Mesenchymal stem cell (in vitro differentiated cells and primary cell): ENCODE results near the gene MPRIP.

Source experiments
- DNase-seq: peaks from one replicate; pipeline ENCODE4 v3.0.0-alpha.2; 2013
- H2AFZ ChIP-seq: one replicate; pipeline ENCODE4 v1.6.1; 2013; ENCODE audit warnings: low read depth, mild to moderate bottlenecking, control low read depth, inconsistent platforms, low read length, moderate library complexity
- H2AK5ac ChIP-seq: 2 replicates; pipeline ENCODE4 v1.6.1; 2013; ENCODE audit warnings: low read length, moderate library complexity, mild to moderate bottlenecking, inconsistent platforms; ENCODE audit not compliant: severe bottlenecking
- H2BK120ac ChIP-seq: one replicate; pipeline ENCODE4 v1.6.1; 2013; ENCODE audit warnings: low read depth, mild to moderate bottlenecking, inconsistent platforms, low read length, moderate library complexity
- H2BK12ac ChIP-seq, 2 experiments: one replicate each; pipeline ENCODE4 v1.6.1; 2013; ENCODE audit warnings: inconsistent platforms in 2 of 2, low read length in 2 of 2, mild to moderate bottlenecking in 2 of 2, moderate library complexity in 2 of 2, control low read depth in 1 of 2
- H2BK15ac ChIP-seq: one replicate; pipeline ENCODE4 v1.6.1; 2013; ENCODE audit warnings: mild to moderate bottlenecking, low read depth, inconsistent platforms; ENCODE audit not compliant: poor library complexity, severe bottlenecking
- H2BK5ac ChIP-seq: 2 replicates; pipeline ENCODE4 v1.6.1; 2013; ENCODE audit warnings: low read depth, mild to moderate bottlenecking, low read length, control low read depth, inconsistent platforms; ENCODE audit not compliant: poor library complexity, severe bottlenecking
- H3K14ac ChIP-seq, 2 experiments: one replicate each; pipeline ENCODE4 v1.6.1; 2013; ENCODE audit warnings: inconsistent platforms in 2 of 2, low read length in 2 of 2, control low read depth in 1 of 2, mild to moderate bottlenecking in 1 of 2, moderate library complexity in 1 of 2
- H3K18ac ChIP-seq, 2 experiments: one replicate each; pipeline ENCODE4 v1.6.1; 2013; ENCODE audit warnings: inconsistent platforms in 2 of 2, low read length in 2 of 2, control low read depth in 1 of 2, low read depth in 1 of 2, mild to moderate bottlenecking in 1 of 2
- H3K23ac ChIP-seq, 2 experiments: one replicate each; pipeline ENCODE4 v1.6.1; 2013; ENCODE audit warnings: inconsistent platforms in 2 of 2, low read length in 2 of 2, mild to moderate bottlenecking in 2 of 2, moderate library complexity in 2 of 2, control low read depth in 1 of 2
- H3K27ac ChIP-seq: 2 replicates; pipeline ENCODE4 v1.5.1; 2013; ENCODE audit warnings: mild to moderate bottlenecking, moderate library complexity, low read length, control low read depth, inconsistent platforms; ENCODE audit not compliant: poor library complexity, severe bottlenecking
- H3K27me3 ChIP-seq, 2 experiments: 2 replicates each; pipeline versions ENCODE4 v1.6.1 to v1.7.0; 2013; ENCODE audit warnings: low read length in 2 of 2, mild to moderate bottlenecking in 2 of 2, moderate library complexity in 2 of 2, control low read depth in 1 of 2, inconsistent platforms in 1 of 2; ENCODE audit not compliant: control insufficient read depth in 1 of 2, insufficient read depth in 1 of 2
- H3K36me3 ChIP-seq, 2 experiments: 2 replicates each; pipeline versions ENCODE4 v1.6.1 to v1.7.0; 2013; ENCODE audit warnings: low read length in 2 of 2, control low read depth in 1 of 2, inconsistent platforms in 1 of 2, low read depth in 1 of 2, mild to moderate bottlenecking in 1 of 2; ENCODE audit not compliant: insufficient read depth in 2 of 2, control insufficient read depth in 1 of 2
- H3K4ac ChIP-seq, 2 experiments: one replicate each; pipeline ENCODE4 v1.6.1; 2013; ENCODE audit warnings: inconsistent platforms in 2 of 2, low read length in 2 of 2, mild to moderate bottlenecking in 2 of 2, moderate library complexity in 2 of 2, control low read depth in 1 of 2, low read depth in 1 of 2
- H3K4me1 ChIP-seq: 2 replicates; pipeline ENCODE4 v1.6.1; 2013; ENCODE audit warnings: low read depth, low read length, control low read depth; ENCODE audit not compliant: control insufficient read depth, insufficient read depth
- H3K4me2 ChIP-seq: 2 replicates; pipeline ENCODE4 v1.6.1; 2013; ENCODE audit warnings: low read length, mild to moderate bottlenecking, inconsistent platforms; ENCODE audit not compliant: poor library complexity, severe bottlenecking
- H3K4me3 ChIP-seq, 2 experiments: 2 replicates each; pipeline versions ENCODE4 v1.5.1 to v1.7.0; 2013; ENCODE audit warnings: low read length in 2 of 2, mild to moderate bottlenecking in 2 of 2, control low read depth in 1 of 2, low read depth in 1 of 2; ENCODE audit not compliant: insufficient read depth in 1 of 2
- H3K79me1 ChIP-seq: replicated peaks from 2 replicates; pipeline ENCODE4 v1.6.1; 2013; ENCODE audit warnings: mild to moderate bottlenecking, control low read depth, low read length, inconsistent platforms; ENCODE audit not compliant: poor library complexity, severe bottlenecking
- H3K9ac ChIP-seq: 2 replicates; pipeline ENCODE4 v1.7.0; 2013; ENCODE audit warnings: mild to moderate bottlenecking, low read length, moderate library complexity
- H3K9me3 ChIP-seq: 2 replicates; pipeline ENCODE4 v1.7.0; 2013; ENCODE audit warnings: mild to moderate bottlenecking, low read length; ENCODE audit not compliant: control insufficient read depth
- H4K8ac ChIP-seq: one replicate; pipeline ENCODE4 v1.6.1; 2013; ENCODE audit warnings: inconsistent platforms, mild to moderate bottlenecking, low read length, moderate library complexity
- H4K91ac ChIP-seq: one replicate; pipeline ENCODE4 v1.6.1; 2013; ENCODE audit warnings: mild to moderate bottlenecking, low read length, inconsistent platforms
- WGBS: methylation state at CpG from one replicate; pipeline ENCODE4 v1.1.7; 2013; ENCODE audit warnings: mixed read lengths; 5-methylcytosine and 5-hydroxymethylcytosine counted together

MPRIP gene

DNA sequence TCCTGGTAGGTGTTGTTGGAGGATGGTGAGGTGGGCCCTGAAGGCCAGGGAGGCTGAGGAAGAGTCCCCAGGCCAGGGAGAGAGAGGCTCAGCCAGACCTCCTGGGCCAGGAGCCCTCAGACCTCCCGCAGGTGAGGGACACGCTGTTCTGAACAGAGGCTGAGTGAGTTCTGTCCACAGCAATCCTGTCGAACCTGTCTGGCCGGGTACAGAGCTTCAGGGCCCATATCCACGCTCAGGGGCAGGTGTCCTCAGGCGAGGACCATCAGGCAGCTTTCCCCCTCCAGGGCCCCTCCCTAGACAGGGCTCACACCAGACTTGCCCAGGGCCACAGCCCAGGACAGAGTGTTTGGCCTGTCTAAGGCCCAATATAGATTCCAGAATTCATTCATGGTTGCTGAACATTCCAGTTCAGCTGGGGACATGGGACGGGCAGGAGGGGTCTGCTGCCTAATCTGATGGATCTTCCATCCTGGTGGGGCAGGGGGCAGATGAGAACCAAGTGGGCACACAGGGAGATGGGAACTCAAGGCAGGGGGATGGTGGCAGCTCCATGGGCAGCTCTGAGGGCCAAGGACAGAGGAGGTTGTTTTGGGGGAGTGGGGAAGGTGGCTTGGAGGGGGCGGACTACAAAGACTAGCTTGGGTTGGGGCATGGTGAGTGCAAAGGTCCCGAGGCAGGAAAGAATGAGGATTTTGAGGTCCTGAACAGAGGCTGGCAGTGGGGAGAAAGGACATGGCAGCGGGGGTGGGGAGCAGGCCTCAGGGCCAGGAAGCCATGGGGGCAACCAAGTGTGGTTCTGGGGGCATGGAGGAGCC, 23.4 kb upstream of the MPRIP start:
- no peak overlapping the region for H3K27ac ChIP-seq
- H3K4me3 ChIP-seq = no peak overlapping the region
- H3K4ac ChIP-seq = no peak overlapping the region
- H3K9ac ChIP-seq = no peak overlapping the region
- H2AK5ac ChIP-seq = no peak overlapping the region
- H2BK12ac ChIP-seq = peak overlapping the region; percentile 2 to 16
- no peaks in the 10 kb centered on the region for H3K9me3 ChIP-seq
- peaks cover 15% of the 10 kb centered on the region for H3K4me1 ChIP-seq
- WGBS = 94% methylated on average over 10 of the region's 10 CpGs
- H3K36me3 ChIP-seq = no peaks in the 10 kb centered on the region
- no peak overlapping the region for H2BK5ac ChIP-seq
- DNase-seq = no peak
- peak overlapping the region; percentile 37 for H4K91ac ChIP-seq
- H3K27me3 ChIP-seq = peaks cover 0 to 5% of the 10 kb centered on the region in 2 experiments
- H3K4me2 ChIP-seq = no peak overlapping the region
- H2BK120ac ChIP-seq = no peak overlapping the region
- H3K23ac ChIP-seq = no peak overlapping the region
- H4K8ac ChIP-seq = no peak overlapping the region
- no peak overlapping the region for H2AFZ ChIP-seq
- H2BK15ac ChIP-seq = no peak overlapping the region
- no peak overlapping the region for H3K18ac ChIP-seq
- H3K79me1 ChIP-seq = no peaks in the 10 kb centered on the region
- no peak overlapping the region for H3K14ac ChIP-seq

- H3K27ac ChIP-seq = no peak overlapping the region
- H3K27me3 ChIP-seq = peaks cover 0 to 5% of the 10 kb centered on the region in 2 experiments
- no peaks in the 10 kb centered on the region for H3K9me3 ChIP-seq
- no peak overlapping the region for H3K23ac ChIP-seq
- H2BK120ac ChIP-seq = no peak overlapping the region
- H3K9ac ChIP-seq = no peak overlapping the region
- no peak overlapping the region for H3K18ac ChIP-seq
- no peak overlapping the region for H3K4ac ChIP-seq
- H2AK5ac ChIP-seq = peak overlapping the region; percentile 15
- H3K4me3 ChIP-seq = no peak overlapping the region
- no peak overlapping the region for H4K8ac ChIP-seq
- peaks cover 15% of the 10 kb centered on the region for H3K4me1 ChIP-seq
- no peak overlapping the region for H2AFZ ChIP-seq
- WGBS = 100% methylated on average over 2 of the region's 5 CpGs
- no peak overlapping the region for H2BK5ac ChIP-seq
- no peak overlapping the region for H2BK12ac ChIP-seq
- no peak overlapping the region for H3K14ac ChIP-seq
- no peak overlapping the region for H3K4me2 ChIP-seq
- DNase-seq = no peak
- no peaks in the 10 kb centered on the region for H3K79me1 ChIP-seq
- no peak overlapping the region for H4K91ac ChIP-seq
- H2BK15ac ChIP-seq = peak overlapping the region; percentile 62
- H3K36me3 ChIP-seq = no peaks in the 10 kb centered on the region
Measured at GRCh38 chr17:17019430-17019762, 22.9 kb upstream of the MPRIP start.

- H3K23ac ChIP-seq = no peak overlapping the region
- H3K27me3 ChIP-seq = peaks cover 0 to 5% of the 10 kb centered on the region in 2 experiments
- WGBS = 95% methylated on average over 13 of the region's 13 CpGs
Measured at GRCh38 chr17:17019891-17020456, 22.3 kb upstream of the MPRIP start.

DNA sequence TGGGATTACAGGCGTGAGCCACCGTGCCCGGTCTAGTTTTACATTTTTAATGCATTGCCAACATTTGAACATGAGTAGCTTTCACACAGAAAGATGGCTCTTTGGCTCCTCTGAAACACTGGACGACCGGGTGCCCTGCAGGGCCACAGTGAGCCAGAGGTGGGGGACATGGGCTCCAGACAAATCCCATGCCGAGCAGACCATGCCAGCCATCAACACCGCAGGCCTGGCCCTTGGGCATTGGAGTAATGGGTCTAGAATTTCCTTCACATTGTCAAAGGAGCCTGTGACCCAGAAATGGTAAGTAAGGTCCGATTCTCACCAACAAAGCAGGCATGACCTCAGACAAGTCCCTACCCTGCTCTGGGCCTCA, 21.4 kb upstream of the MPRIP start:
- Histone ChIP-seq H2AFZ (no peak overlapping the region), H3K4me3 (no peak overlapping the region)

More at GRCh38 chr17:17019891-17020456, 22.3 kb upstream of the MPRIP start:
- H3K27ac ChIP-seq = no peak overlapping the region
- DNase-seq = no peak
- no peak overlapping the region for H3K9ac ChIP-seq
- H2BK15ac ChIP-seq = no peak overlapping the region
- H3K36me3 ChIP-seq = no peaks in the 10 kb centered on the region
- H2BK120ac ChIP-seq = no peak overlapping the region
- no peak overlapping the region for H2BK5ac ChIP-seq
- H2AK5ac ChIP-seq = no peak overlapping the region
- H3K4me3 ChIP-seq = no peak overlapping the region
- no peak overlapping the region for H3K4ac ChIP-seq
- H2BK12ac ChIP-seq = peak overlapping the region in 1 of 2 experiments; percentile 45
- no peaks in the 10 kb centered on the region for H3K9me3 ChIP-seq
- H3K79me1 ChIP-seq = no peaks in the 10 kb centered on the region
- H3K4me1 ChIP-seq = peaks cover 13% of the 10 kb centered on the region
- no peak overlapping the region for H3K14ac ChIP-seq
- no peak overlapping the region for H4K8ac ChIP-seq
- no peak overlapping the region for H4K91ac ChIP-seq
- no peak overlapping the region for H3K4me2 ChIP-seq
- H3K18ac ChIP-seq = no peak overlapping the region
- H2AFZ ChIP-seq = no peak overlapping the region

More for the DNA sequence above, 21.4 kb upstream of the MPRIP start:
- peak overlapping the region in 1 of 2 experiments; percentile 22 for H3K18ac ChIP-seq
- H3K9me3 ChIP-seq = no peaks in the 10 kb centered on the region
- no peak overlapping the region for H3K14ac ChIP-seq
- no peak overlapping the region for H4K91ac ChIP-seq
- no peaks in the 10 kb centered on the region for H3K79me1 ChIP-seq
- no peak overlapping the region for H2BK12ac ChIP-seq
- H3K4ac ChIP-seq = no peak overlapping the region
- no peak overlapping the region for H2BK5ac ChIP-seq
- no peak overlapping the region for H3K4me2 ChIP-seq
- H2AK5ac ChIP-seq = no peak overlapping the region
- no peak overlapping the region for H3K23ac ChIP-seq
- peaks cover 0 to 5% of the 10 kb centered on the region in 2 experiments for H3K27me3 ChIP-seq
- H3K9ac ChIP-seq = no peak overlapping the region
- H3K27ac ChIP-seq = no peak overlapping the region
- WGBS = 97% methylated on average over 8 of the region's 8 CpGs
- H3K36me3 ChIP-seq = no peaks in the 10 kb centered on the region
- peaks cover 13% of the 10 kb centered on the region for H3K4me1 ChIP-seq
- H2BK120ac ChIP-seq = no peak overlapping the region
- DNase-seq = no peak
- H4K8ac ChIP-seq = no peak overlapping the region
- H2BK15ac ChIP-seq = no peak overlapping the region
